HG03095 (cell line): ENCODE data around the gene ELOVL2.
A peak's percentile ranks its signal among the peaks of the same experiment; 100 is the strongest.
"Not testable (repeated sequence)": the region's sequence is repeated elsewhere in the genome, so short reads cannot be mapped to it uniquely, and the experiment has no call there.

ENCODE experiments used
- ATAC-seq: cut with Tn5 transposase; IDR thresholded peaks from one replicate; pipeline ENCODE4 v1.9.1; 2021; ENCODE audit warnings: moderate library complexity; ENCODE audit not compliant: unreplicated experiment

The ELOVL2 gene

GRCh38 chr6:10989587-10989986, 54.5 kb downstream of the ELOVL2 start:
- ATAC-seq, result no peak

- not testable (repeated sequence) for ATAC-seq
Measured at GRCh38 chr6:10984959-10985358, 59.1 kb downstream of the ELOVL2 start.

DNA sequence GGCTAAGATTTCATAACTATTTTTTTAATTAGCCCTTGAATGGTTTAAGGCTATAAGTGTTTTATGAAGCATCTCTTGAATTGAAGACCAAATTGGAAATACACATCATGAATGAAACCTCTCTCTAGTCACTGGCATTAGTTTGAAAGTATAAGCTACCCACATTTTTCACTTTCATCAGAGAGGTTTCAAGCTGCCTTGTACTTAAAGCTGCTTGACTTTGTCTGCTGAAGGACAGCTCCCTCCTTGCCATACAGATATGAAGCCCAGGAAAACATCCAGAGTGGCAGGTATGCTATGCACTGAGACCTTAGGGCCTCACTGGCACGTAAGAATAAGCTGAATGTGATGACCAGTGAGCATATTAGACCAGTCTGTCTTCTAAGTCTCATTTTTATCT, 62.7 kb downstream of the ELOVL2 start:
- ATAC-seq, result no peak

DNA sequence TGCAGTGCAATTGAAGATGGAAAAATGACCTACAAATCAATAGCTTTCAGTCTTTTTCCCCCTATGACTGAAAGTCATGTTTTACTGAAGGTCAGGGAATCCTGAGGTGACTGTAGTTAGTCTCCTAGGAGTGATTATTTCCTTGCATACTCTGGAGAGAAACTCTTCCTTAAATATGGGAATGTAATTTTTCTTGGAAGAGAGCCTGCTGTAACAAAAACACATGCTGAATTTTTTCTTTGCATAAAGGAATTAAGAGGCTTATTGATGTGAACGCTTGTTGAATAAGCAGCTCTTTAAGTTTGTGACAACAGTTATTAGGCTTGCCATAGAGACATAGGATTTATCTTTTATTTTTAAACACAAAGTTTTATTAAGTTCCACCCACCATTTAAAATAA, 64.5 kb downstream of the ELOVL2 start:
- ATAC-seq, result no peak

- no peak for ATAC-seq
Measured at GRCh38 chr6:10977231-10977968, 66.7 kb downstream of the ELOVL2 start.

- no peak for ATAC-seq
Measured at GRCh38 chr6:10976571-10976970, 67.5 kb downstream of the ELOVL2 start.

GRCh38 chr6:10972196-10972595, 71.9 kb downstream of the ELOVL2 start:
- no peak for ATAC-seq

- ATAC-seq, result no peak
Measured at GRCh38 chr6:10970731-10971130, 73.4 kb downstream of the ELOVL2 start.

GRCh38 chr6:10968776-10969175, 75.3 kb downstream of the ELOVL2 start:
- no peak for ATAC-seq

- peak; percentile 78 for ATAC-seq
Measured at GRCh38 chr6:10964684-10965083, 79.4 kb downstream of the ELOVL2 start.

- no peak for ATAC-seq
Measured at GRCh38 chr6:10963113-10963512, 81.0 kb downstream of the ELOVL2 start.

GRCh38 chr6:10962673-10963072, 81.4 kb downstream of the ELOVL2 start:
- no peak for ATAC-seq

DNA sequence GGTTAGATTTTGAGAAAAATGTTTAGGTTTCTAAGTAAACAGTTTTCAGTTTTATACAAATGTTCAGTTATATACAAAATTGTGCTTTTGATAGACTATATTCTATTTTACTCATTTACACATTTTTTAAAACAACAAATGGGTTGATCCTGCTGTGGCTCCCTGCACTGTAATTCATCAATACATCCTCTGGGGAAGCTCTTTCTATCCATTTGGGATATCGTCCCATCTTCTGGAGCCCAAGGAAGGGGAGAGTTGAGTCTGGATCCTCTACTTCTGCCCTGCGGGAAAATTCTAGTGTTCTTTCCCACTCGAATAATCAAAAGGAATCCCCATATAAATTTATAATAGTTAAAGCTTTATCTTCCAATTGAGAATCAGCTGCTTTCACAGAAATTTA, 82.3 kb downstream of the ELOVL2 start:
- no peak for ATAC-seq

- no peak for ATAC-seq
Measured at GRCh38 chr6:10960171-10960570, 83.9 kb downstream of the ELOVL2 start.

GRCh38 chr6:10957414-10957886, 86.7 kb downstream of the ELOVL2 start:
- no peak for ATAC-seq

GRCh38 chr6:10956776-10957175, 87.3 kb downstream of the ELOVL2 start:
- ATAC-seq, result no peak

DNA sequence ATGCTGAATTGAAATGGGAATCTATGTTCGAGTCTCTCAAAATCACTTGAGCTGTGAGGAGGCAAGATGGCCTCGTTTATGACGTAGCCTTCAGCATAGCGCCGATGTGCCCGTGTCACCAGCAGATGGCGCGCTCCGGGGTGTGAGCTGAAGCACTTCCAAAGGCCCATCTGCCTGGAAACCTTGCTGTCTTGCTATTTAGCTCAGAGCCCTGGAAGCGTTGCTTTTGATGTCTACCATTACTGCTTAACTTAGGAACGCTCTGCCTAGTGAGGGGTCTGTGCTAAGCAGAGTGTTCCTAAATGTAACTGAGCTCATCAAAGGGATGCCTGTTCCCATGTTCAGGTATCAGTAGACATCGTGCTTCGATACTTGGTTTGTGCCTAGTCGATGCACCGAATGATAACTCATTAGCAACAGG, 89.5 kb downstream of the ELOVL2 start:
- ATAC-seq, result peak; percentile 84

- ATAC-seq, result no peak
Measured at GRCh38 chr6:10951675-10952282, 92.3 kb downstream of the ELOVL2 start.

GRCh38 chr6:10949579-10950490, 94.3 kb downstream of the ELOVL2 start:
- ATAC-seq, result no peak

DNA sequence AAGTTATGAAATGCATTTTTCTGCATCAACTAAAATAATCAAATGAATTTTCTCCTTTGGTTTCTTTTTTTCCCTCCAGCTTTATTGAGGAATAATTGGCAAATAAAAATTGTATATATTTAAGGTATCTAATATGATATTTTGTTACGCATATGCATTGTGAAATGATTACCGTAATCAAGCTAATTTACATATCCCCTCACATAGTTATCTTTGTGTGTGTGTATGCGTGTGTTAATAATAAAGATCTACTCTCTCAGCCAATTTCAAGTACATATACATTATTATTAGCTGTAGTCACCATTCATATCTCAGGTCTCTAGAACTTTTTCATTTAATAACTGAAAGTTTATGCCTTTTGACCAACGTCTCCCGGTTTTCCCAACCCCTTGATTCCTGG, 96.1 kb downstream of the ELOVL2 start:
- no peak for ATAC-seq

DNA sequence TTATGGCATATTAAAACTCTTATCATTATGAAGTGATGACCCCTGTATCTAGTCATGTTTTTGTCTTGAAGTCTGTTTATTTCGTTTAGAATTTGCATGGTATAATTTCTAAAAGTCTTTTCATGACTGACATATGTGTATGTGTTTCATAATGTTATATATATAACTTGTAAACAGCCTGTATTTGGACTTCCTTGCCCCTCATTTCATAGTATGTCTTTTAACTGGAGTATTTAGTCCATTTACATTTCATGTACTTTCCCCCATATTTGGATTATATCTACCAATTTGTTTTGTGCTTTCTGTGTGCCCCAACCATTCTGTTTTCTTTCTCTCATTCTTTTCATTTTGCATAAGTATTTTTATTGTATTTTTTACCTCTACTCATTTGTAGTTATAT, 98.3 kb downstream of the ELOVL2 start:
- ATAC-seq, result no peak

GRCh38 chr6:10939840-10940239, 104.3 kb downstream of the ELOVL2 start:
- no peak for ATAC-seq
